Lower leg skin (tissue), 4 donors: ENCODE data around the gene RER1. TPM values are rescaled to one million over a fixed set of nuclear protein-coding genes. Genes with fewer than 3 reads are reported as not detected.

Source experiments
- DNase-seq, 2 donors: peaks; one replicate each; pipeline ENCODE4 v3.0.0-alpha.2; 2019; ENCODE audit warnings: low spot score in 2 of 2
- H3K4me3 ChIP-seq: fragments of 200-600 bp; sonication (generic); 2 replicates; pipeline ENCODE4 v1.5.1; 2017; ENCODE audit warnings: mild to moderate bottlenecking, low read depth; ENCODE audit not compliant: poor library complexity, severe bottlenecking
- CTCF ChIP-seq, 3 donors: fragments of 450-650 bp; IDR thresholded peaks; one replicate each; pipeline ENCODE4 v1.5.1; 2016; ENCODE audit warnings: antibody characterized with exemption in 3 of 3, mild to moderate bottlenecking in 3 of 3, moderate library complexity in 2 of 3
- POLR2A ChIP-seq, 2 donors: fragments of 450-650 bp; IDR thresholded peaks; one replicate each; pipeline ENCODE4 v1.6.1; 2016 to 2017; ENCODE audit warnings: antibody characterized with exemption in 2 of 2, mild to moderate bottlenecking in 1 of 2, moderate library complexity in 1 of 2
- WGBS, 2 donors: methylation state at CpG; one replicate each; pipeline ENCODE4 v1.1.5; 2018; 5-methylcytosine and 5-hydroxymethylcytosine counted together
- intact Hi-C: fragments of 100-400 bp; cut with DNase I; formaldehyde crosslinking; loops from one replicate; pipeline ENCODE4 v1.15.0; 2023; ENCODE audit warnings: low total_unique reads
- total RNA-seq, 4 donors: library from RNA; depleted of rRNA; stranded (reverse); fragments of >200 nt; gene quantifications; one replicate each; pipeline ENCODE4 v1.1.0, GENCODE V29; 2016

The RER1 gene
- total RNA-seq, 4 donors from 2014 or later: 67.4 to 114 (median 70.7) TPM

GRCh38 chr1:2403273-2403672 lies 11.6 kb downstream of the RER1 start:
- no peak for TF ChIP-seq POLR2A (IDR thresholded peaks at IDR 0.05)
- no peak for TF ChIP-seq CTCF (IDR thresholded peaks at IDR 0.05)
- H3K4me3 ChIP-seq: no peak overlapping the region
- intact Hi-C loops: no loop called here
- WGBS, 2 donors: 66 to 71% methylated on average over 19 of the region's 19 CpGs
- no peak for DNase-seq

GRCh38 chr1:2404142-2404889 lies 12.7 kb downstream of the RER1 start:
- intact Hi-C loops: no loop called here
- DNase-seq: no peak
- 78 to 87% methylated on average over 28 to 29 of the region's 29 CpGs for WGBS, 2 donors
- no peak overlapping the region for H3K4me3 ChIP-seq
- no peak for TF ChIP-seq CTCF (IDR thresholded peaks at IDR 0.05)
- no peak for TF ChIP-seq POLR2A (IDR thresholded peaks at IDR 0.05)

- 81 to 85% methylated on average over 24 of the region's 24 CpGs for WGBS, 2 donors
- no peak for TF ChIP-seq CTCF (IDR thresholded peaks at IDR 0.05)
- TF ChIP-seq POLR2A (IDR thresholded peaks at IDR 0.05): no peak
- H3K4me3 ChIP-seq: no peak overlapping the region
- DNase-seq: no peak
- intact Hi-C loops: no loop called here
Observed at GRCh38 chr1:2404890-2405511, 13.4 kb downstream of the RER1 start.

- no peak overlapping the region for H3K4me3 ChIP-seq
- intact Hi-C loops: no loop called here
- 80 to 81% methylated on average over 27 to 28 of the region's 28 CpGs for WGBS, 2 donors
- DNase-seq: no peak
- TF ChIP-seq POLR2A (IDR thresholded peaks at IDR 0.05) (no peak), CTCF (IDR thresholded peaks at IDR 0.05) (no peak)
Observed at GRCh38 chr1:2405588-2406295, 14.1 kb downstream of the RER1 start.

- H3K4me3 ChIP-seq: no peak overlapping the region
- TF ChIP-seq POLR2A (IDR thresholded peaks at IDR 0.05) (no peak), CTCF (IDR thresholded peaks at IDR 0.05) (no peak)
- intact Hi-C loops: no loop called here
- DNase-seq: no peak
- 76 to 80% methylated on average over 19 to 25 of the region's 26 CpGs for WGBS, 2 donors
Observed at GRCh38 chr1:2406451-2407041, 14.9 kb downstream of the RER1 start.
